Fibroblast of the aortic adventitia (primary cell): ENCODE measurements around the gene SPTAN1. TPM values are rescaled to one million over a fixed set of nuclear protein-coding genes. Genes with fewer than 3 reads are reported as not detected.
"Not testable (repeated sequence)": the region's sequence is repeated elsewhere in the genome, so short reads cannot be mapped to it uniquely, and the experiment has no call there.

Experiments used
- DNase-seq: peaks from one replicate; pipeline ENCODE4 v3.0.0-alpha.2; 2010; ENCODE audit warnings: low read depth
- H3K4me3 ChIP-seq: 2 replicates; pipeline ENCODE4 v1.5.1; 2011; ENCODE audit warnings: low read depth, mild to moderate bottlenecking, control low read depth, low read length, moderate library complexity
- small RNA-seq: library from RNA; depleted of rRNA; stranded (forward); fragments of <200 nt; gene quantifications from one replicate; pipeline ENCODE3, GENCODE V24; 2012
- total RNA-seq: library from RNA; depleted of rRNA; stranded (reverse); fragments of >200 nt; gene quantifications from 2 replicates; pipeline ENCODE4 v1.2.3, GENCODE V29; 2012; ENCODE audit warnings: low replicate concordance
- TF ChIP-seq, protein P1 (sequence below): IDR thresholded peaks from 2 replicates; pipeline ENCODE4 v1.5.1; 2011; ENCODE audit warnings: mild to moderate bottlenecking, low read length, control low read depth, inconsistent platforms; ENCODE audit not compliant: insufficient read depth

Gene SPTAN1
- total RNA-seq, 1 donor, result 287 TPM

GRCh38 chr9:128657344-128657704, 104.9 kb downstream of the SPTAN1 start:
- TF ChIP-seq, protein P1, sequence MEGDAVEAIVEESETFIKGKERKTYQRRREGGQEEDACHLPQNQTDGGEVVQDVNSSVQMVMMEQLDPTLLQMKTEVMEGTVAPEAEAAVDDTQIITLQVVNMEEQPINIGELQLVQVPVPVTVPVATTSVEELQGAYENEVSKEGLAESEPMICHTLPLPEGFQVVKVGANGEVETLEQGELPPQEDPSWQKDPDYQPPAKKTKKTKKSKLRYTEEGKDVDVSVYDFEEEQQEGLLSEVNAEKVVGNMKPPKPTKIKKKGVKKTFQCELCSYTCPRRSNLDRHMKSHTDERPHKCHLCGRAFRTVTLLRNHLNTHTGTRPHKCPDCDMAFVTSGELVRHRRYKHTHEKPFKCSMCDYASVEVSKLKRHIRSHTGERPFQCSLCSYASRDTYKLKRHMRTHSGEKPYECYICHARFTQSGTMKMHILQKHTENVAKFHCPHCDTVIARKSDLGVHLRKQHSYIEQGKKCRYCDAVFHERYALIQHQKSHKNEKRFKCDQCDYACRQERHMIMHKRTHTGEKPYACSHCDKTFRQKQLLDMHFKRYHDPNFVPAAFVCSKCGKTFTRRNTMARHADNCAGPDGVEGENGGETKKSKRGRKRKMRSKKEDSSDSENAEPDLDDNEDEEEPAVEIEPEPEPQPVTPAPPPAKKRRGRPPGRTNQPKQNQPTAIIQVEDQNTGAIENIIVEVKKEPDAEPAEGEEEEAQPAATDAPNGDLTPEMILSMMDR, result no peak
- DNase-seq, result no peak
- no peak overlapping the region for H3K4me3 ChIP-seq

DNA sequence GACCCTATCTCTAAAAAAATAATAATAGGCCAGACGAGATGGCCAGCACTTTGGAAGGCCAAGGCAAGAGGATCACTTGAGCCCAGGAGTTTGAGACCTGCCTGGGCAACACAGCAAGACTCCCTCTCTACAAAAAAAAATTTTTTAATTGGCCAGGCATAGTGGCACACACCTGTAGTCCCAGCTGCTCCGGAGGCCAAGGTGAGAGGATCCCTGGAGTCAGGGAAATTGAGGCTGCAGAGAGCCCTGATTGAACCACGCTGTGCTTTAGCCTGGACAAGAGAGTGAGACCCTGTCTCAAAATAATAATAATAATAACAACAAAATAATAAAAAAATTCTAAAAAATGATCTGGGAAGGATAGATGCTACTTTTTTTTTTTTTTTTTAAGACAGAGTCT, 105.4 kb downstream of the SPTAN1 start:
- TF ChIP-seq, protein P1, result no peak

DNA sequence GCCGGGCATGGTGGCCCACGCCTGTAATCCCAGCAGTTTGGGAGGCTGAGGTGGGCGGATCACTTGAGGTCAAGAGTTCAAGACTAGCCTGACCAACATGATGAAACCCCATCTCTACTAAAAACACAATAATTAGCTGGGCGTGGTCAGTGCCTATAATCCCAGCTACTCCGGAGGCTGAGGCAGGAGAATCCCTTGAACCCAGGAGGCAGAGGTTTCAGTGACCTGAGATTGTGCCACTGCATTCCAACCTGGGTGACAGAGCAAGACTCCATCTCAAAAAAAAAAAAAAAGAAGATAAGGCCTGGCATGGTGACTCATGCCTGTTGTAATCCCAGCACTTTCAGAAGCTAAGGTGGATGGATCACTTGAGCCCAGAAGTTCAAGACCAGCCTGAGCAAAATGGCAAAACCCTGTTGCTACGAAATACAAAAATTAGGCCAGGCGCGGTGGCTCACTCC, 114.1 kb downstream of the SPTAN1 start:
- DNase-seq, result peak; percentile 55
- H3K4me3 ChIP-seq, result not testable (repeated sequence)

More for the DNA sequence above, 105.4 kb downstream of the SPTAN1 start:
- no peak overlapping the region for H3K4me3 ChIP-seq
- DNase-seq, result no peak

DNA sequence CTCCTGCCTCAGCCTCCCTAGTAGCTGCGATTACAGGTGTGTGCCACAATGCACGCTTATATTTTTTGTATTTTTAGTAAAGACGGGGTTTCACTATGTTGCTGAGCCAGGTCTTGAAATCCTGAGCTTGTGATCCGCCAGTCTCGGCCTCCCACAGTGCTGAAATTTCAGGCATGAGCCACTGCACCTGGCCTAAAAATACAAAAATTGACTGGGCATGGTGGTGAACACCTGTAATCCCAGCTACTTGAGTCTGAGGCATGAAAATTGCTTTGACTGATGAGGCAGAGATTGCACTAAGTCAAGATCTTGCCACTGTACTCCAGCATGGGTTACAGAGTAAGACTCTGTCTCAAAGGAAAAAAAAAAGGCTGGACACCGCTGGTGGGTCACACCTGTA, 117.4 kb downstream of the SPTAN1 start:
- TF ChIP-seq, protein P1, result no peak
- DNase-seq, result no peak

GRCh38 chr9:128675382-128675781, 123.0 kb downstream of the SPTAN1 start:
- no peak for DNase-seq
- no peak overlapping the region for H3K4me3 ChIP-seq
- TF ChIP-seq, protein P1, result no peak

More for the DNA sequence above, 117.4 kb downstream of the SPTAN1 start:
- H3K4me3 ChIP-seq, result no peak overlapping the region

DNA sequence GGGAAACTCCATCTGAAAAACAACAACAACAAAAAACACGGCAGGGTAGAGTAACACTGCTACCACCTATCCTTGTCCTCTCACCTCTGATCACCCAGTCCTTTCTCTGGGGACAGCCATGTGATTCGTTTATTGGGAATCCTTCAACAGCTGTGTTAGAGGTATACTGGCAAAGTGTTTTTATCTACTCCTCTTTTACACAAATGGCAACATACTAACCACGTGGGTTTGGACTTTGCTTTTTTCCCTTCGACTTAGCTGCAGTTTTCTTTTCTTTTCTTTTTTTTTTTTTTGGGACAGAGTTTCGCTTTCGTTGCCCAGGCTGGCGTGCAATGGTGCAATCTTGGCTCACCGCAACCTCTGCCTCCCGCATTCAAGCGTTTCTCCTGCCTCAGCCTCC, 125.4 kb downstream of the SPTAN1 start:
- DNase-seq, result no peak
- no peak overlapping the region for H3K4me3 ChIP-seq
- TF ChIP-seq, protein P1, result no peak

Small RNA genes within 50 kb of the gene (small RNA-seq; reads per million reads assigned to genes)
- gene RNU7-171P, result not detected

Other genes starting within 250 kb of the SPTAN1 start
- 13.6 and 26.2 TPM in 2 replicates for gene TRUB2, start 230.1 kb upstream of the SPTAN1 start, total RNA-seq
- gene COQ4, start 229.7 kb upstream of the SPTAN1 start, total RNA-seq, result 13.5 and 34.9 TPM in 2 replicates
- gene SLC27A4, start 212.1 kb upstream of the SPTAN1 start, total RNA-seq, result 23.5 and 27.9 TPM in 2 replicates
- 33.8 and 46.4 TPM in 2 replicates for gene URM1, start 181.2 kb upstream of the SPTAN1 start, total RNA-seq
- gene CERCAM, start 131.7 kb upstream of the SPTAN1 start, total RNA-seq, result 74.9 and 109 TPM in 2 replicates
- 10.5 and 25.4 TPM in 2 replicates for gene ODF2, start 96.6 kb upstream of the SPTAN1 start, total RNA-seq
- 15.9 and 42.6 TPM in 2 replicates for gene GLE1, start 47.9 kb upstream of the SPTAN1 start, total RNA-seq
- gene DYNC2I2, start 104.3 kb downstream of the SPTAN1 start, total RNA-seq, result 42.8 and 65.7 TPM in 2 replicates
- gene SET, start 136.6 kb downstream of the SPTAN1 start, total RNA-seq, result 313 and 1,883 TPM in 2 replicates
- gene PKN3, start 149.9 kb downstream of the SPTAN1 start, total RNA-seq, result 1.2 and 3.6 TPM in 2 replicates
- 18.9 and 31.2 TPM in 2 replicates for gene ZDHHC12, start 171.5 kb downstream of the SPTAN1 start, total RNA-seq
- gene ZER1, start 219.3 kb downstream of the SPTAN1 start, total RNA-seq, result 24.3 and 76.3 TPM in 2 replicates
- gene TBC1D13, start 234.7 kb downstream of the SPTAN1 start, total RNA-seq, result 21.0 and 24.2 TPM in 2 replicates